ENCODE data around the gene SLC30A3.

GRCh38 chr2:27203741-27204140 lies 59.1 kb downstream of the SLC30A3 start:
- TF ChIP-seq CTCF (conservative IDR thresholded peaks at IDR 0.05 in 1 of 2, IDR thresholded peaks at IDR 0.05 in 1 of 2; ENCODE audit: low read depth in 1 of 2, low read length in 2 of 2) (no peak), EZH2 (IDR thresholded peaks at IDR 0.05; ENCODE audit: low read length, missing control alignments) (no peak)

Data from fibroblast of lung (primary cell).